ENCODE results near the gene KCTD6. TPM values are rescaled to one million over a fixed set of nuclear protein-coding genes. Genes with fewer than 3 reads are reported as not detected.

Gene KCTD6
- polyA plus RNA-seq (2013, experiment 1 of 2; ENCODE audit: insufficient read length), result 11.0 TPM
- 11.3 TPM for polyA plus RNA-seq (2013, experiment 2 of 2; ENCODE audit: insufficient read length)

DNA sequence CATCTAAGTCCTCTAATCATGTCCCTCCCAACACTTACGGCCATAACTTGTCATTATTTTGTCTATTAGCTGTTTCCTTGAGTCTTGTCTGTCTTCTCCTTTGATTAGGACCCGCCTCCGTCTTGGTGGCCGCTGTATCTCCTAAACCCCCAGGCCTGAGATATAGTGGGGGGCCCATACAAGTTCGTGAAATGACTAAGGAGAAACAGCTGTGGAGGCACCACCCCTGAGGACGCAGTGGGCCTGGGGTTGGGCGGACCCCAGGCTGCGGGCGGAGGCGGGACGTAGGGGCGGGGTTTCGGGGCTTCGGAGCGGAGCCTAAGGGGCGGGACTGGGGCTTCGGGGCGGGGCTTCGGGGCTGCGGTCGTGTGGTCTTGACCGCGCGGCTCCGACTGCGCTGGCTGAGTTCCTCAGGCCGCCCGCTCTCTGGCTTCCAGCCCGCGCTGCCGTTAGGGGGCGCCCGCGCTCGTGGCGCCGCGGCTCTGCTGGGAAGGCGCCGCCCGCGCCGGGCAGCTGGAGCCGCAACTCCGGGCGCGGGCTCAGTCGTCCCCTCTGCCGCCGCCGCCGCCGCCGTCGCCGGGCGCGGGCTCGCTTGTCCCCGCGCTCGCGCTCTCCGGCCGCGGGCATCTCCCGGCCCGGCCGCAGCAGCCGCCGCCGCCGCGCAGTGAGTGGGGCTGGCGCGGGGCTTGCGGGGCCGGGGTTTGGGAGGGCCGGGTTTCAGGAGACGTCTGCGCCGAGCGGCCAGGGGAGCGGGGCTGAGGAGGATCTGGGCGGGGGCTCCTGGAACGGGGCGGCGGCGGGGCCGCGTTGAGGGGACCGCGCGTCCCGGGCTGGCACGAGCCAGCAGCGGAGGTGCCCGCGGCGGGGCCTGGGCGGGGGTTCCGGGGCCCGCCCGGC is at the start of gene KCTD6:
TSS of gene KCTD6 (plus strand) at position 591 of the 897 bp plus-strand sequence. CDS start 6,660 bp downstream, outside the sequence.
- peak; percentile 95 for DNase-seq

GRCh38 chr3:58452176-58452575 is 39.7 kb upstream of the KCTD6 start:
- no peak for DNase-seq

- no peak for DNase-seq
These were observed 32.7 kb upstream of the KCTD6 start for GRCh38 chr3:58459160-58459559.

GRCh38 chr3:58462829-58463180 is 29.1 kb upstream of the KCTD6 start:
- DNase-seq, result no peak

DNA sequence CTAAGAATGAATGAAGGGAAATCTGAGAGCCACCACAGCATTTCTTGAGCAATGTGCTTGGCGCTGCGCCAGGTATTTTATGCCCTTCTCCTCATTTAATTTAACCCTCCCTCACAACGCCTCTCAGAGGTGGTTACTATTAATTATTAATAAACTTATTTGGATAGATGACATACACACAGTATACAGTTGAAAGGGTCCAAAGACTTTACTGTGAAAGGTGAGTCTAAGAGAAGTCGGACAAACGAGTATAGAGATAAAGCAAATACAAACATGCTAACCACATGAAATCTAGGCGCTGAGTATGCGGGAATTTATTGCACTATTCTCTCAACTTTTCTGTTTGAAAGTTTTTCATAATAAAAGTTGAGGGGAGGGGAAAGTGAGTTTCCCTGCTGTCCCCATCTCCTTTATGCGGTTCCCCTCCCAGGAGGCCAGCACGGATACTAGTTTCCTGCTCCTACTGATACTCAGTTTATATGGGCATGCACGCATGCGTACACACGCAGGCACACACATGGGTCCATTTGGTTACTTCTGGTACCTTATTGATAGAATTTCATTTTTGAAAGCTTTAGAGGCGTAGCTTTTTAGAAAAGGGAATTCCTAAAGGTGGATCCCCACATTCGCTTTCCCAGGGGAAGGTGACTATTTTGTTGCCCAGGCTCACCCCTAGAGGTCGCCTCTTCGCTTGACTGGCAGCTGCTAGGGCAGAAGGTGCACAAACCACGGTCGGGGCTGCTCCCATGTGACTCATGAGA is 28.5 kb upstream of the KCTD6 start:
- DNase-seq, result peak; percentile 86

DNA sequence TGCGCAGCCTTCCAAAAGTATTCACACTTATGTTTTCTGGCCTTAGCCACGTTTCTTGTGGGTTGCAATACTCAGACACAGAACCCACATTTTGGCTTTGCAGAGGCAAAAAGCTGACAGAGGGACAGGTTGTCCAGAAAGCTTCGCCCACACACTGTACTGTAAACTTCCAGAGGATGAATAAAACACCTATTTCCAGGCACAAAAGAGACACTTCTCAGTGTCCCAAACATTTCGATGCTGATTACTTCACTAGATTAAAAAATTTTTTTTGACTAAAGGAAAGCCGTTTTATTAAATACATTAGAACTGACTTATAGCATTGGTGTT is 28.0 kb upstream of the KCTD6 start:
- no peak for DNase-seq

DNA sequence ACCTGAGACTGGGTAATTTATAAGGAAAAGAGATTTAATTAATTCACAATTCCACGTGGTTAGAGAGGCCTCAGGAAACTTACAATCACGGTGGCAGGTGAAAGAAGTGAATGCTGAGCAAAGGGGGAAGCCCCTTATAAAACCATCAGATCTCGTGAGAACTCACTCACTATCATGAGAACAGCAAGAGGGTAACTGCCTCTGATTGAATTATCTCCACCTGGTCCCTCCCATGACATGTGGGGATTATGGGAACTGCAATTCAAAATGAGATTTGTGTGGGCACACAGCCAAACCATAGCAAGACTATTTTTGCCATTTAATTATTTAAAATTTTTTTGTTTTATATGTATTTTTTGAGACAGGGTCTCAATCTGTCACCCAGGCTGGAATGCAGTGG is 27.0 kb upstream of the KCTD6 start:
- DNase-seq, result no peak

- no peak for DNase-seq
These were observed 24.9 kb upstream of the KCTD6 start for GRCh38 chr3:58466899-58467563.

DNA sequence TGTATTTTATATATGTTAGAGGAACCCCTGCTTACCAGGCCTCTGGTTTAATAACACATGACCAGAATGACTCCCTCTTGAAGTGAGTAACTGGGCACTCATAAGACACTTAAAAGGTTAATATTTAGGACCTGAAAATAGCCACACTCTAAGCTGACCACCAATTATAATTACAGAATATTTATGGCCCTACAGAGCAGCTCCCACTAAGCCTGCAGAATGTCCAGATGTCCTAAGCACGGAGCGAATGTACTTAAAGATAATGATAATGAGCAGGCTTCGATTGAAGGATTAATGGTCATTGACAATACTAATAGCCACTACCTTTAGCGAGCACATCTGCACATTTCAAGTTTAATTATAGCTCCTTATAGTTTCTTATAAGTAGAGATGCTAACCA is 22.8 kb upstream of the KCTD6 start:
- DNase-seq, result no peak

GRCh38 chr3:58470363-58471024 is 21.4 kb upstream of the KCTD6 start:
- DNase-seq, result no peak

- peak; percentile 89 for DNase-seq
These were observed 20.6 kb upstream of the KCTD6 start for GRCh38 chr3:58471025-58471887.

- DNase-seq, result no peak
These were observed 18.6 kb upstream of the KCTD6 start for GRCh38 chr3:58473275-58473674.

DNA sequence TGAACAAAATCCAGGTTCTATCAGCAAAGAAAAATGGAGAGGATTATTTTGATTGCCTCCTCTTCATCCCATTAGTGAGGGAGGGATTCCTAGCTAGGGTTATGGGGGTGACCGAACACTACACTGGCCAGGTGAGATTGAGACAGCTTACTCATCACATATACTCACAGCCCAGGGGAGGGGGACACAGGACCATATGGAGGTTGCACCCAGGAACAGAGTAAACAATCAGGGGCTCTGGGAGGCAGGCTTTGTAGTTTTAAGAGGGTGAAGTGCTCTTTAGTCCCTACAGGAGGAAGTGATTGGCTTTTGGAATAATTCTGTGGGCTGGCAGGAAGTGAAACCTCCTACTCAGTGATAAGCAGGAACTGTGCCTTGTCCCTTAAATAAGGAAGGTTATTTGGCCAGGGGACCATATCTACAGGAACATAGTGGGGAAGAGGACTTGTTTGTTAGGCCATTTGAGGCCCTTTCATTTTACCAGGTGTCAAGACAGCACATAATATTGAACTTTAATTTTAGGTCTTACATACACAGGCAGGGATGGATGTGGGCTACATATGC is 17.5 kb upstream of the KCTD6 start:
- DNase-seq, result no peak

GRCh38 chr3:58474967-58475578 is 16.8 kb upstream of the KCTD6 start:
- no peak for DNase-seq

- no peak for DNase-seq
These were observed 13.1 kb upstream of the KCTD6 start for GRCh38 chr3:58478781-58479180.

DNA sequence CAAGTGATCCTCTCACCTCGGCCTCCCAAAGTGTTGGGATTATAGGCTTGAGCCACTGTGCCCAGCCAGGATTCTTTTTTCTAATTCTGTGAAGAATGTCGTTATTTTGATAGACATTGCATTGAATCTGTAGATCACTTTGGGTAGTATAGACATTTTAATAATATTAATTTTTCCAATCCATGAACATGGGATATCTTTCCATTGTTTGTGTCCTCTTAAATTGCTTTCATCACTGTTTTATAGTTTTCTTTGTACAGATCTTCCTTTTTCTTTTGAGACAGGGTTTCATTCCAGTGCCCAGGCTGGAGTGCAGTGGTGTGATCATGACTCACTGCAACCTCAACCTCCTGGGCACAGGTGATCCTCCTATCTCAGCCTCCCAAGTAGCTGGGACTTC is 11.6 kb upstream of the KCTD6 start:
- DNase-seq, result no peak

DNA sequence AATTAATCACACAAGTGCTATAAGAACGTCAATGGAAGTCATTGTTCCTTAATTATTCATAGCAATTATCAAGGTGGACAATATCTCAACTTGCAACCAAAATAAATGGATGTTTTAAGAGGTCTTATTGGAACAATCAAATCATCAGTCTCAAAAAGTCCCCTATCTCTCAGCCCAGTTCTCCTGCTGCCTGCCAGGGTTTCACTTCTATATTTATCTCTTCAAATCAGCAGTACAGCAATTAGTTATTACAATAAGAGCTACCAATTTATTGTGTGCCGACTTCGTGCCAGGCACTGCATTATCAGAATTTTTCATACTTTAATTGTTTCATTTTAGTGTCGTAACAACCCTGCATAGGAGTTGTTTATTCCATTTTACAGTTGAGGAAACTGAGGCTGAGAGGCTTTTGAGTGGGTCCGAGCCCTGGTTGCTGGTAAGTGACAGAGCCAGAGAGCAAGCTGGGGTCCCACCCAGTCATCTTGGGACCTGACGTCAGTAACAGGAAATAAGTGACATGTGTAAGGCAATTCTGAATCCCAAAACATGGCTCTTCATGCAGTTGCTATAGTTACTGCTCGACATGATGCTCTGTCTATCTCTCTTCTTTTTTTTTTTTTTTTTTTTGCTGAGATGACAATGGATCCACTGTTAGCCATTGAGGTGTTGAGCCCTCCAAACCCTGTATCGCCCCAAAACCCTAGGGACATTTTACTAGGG is 8.8 kb upstream of the KCTD6 start:
- DNase-seq, result no peak

- DNase-seq, result no peak
These were observed 7.7 kb upstream of the KCTD6 start for GRCh38 chr3:58484045-58484721.

GRCh38 chr3:58484722-58485069 is 7.2 kb upstream of the KCTD6 start:
- DNase-seq, result no peak
